GM12878 (cell line): ENCODE measurements around the gene SPCS3. TPM values are rescaled to one million over a fixed set of nuclear protein-coding genes. Genes with fewer than 3 reads are reported as not detected.

ENCODE experiments used
- ATAC-seq: fragments of 200-7000 bp; cut with Tn5 transposase; 3 replicates; pipeline ENCODE4 v1.9.1; 2020; ENCODE audit warnings: mild to moderate bottlenecking, moderate library complexity
- BruUV-seq: library from RNA; stranded (reverse); fragments of 400-500 nt; replicated peaks from 2 replicates; lab custom pipeline; 2021; lab: Mats Ljungman, UMichigan
- CTCF ChIA-PET: fragments of 300-600 bp; sonication (Branson Sonifier 250); formaldehyde crosslinking; extraction: SDS; loops from one replicate; lab custom pipeline; 2021; ENCODE audit warnings: inconsistent platforms; lab: Yijun Ruan, JAX
- POLR2A ChIA-PET: fragments of 350-600 bp; formaldehyde crosslinking; extraction: SDS; loops from one replicate; lab custom pipeline; 2021; ENCODE audit warnings: inconsistent platforms; lab: Charles Lee
- RAD21 ChIA-PET: fragments of 300-600 bp; sonication (Branson Sonifier 250); formaldehyde crosslinking; loops from one replicate; lab custom pipeline; 2023; ENCODE audit warnings: antibody characterized with exemption; ENCODE audit not compliant: unreplicated experiment; lab: Charles Lee
- SMC1A ChIA-PET: fragments of 300-600 bp; sonication (Branson Sonifier 250); formaldehyde crosslinking; loops from one replicate; lab custom pipeline; 2023; ENCODE audit not compliant: unreplicated experiment, uncharacterized antibody; lab: Charles Lee
- DNase-seq: peaks from one replicate; pipeline ENCODE4 v3.0.0-alpha.2; 2011; ENCODE audit warnings: low read depth, low spot score
- FAIRE-seq: peaks from 3 replicates; lab custom pipeline; 2011; peaks lifted over from hg19 to GRCh38; lab: Jason Lieb, UNC
- H2AFZ ChIP-seq: 2 replicates; pipeline ENCODE4 v1.6.0; 2011; ENCODE audit warnings: low read depth, low read length, control low read depth; ENCODE audit not compliant: control insufficient read depth
- H3K27ac ChIP-seq: 2 replicates; pipeline ENCODE4 v1.5.1; 2011; ENCODE audit warnings: control low read depth; ENCODE audit not compliant: control insufficient read depth, insufficient read depth
- H3K27me3 ChIP-seq, 2 experiments: replicated peaks in 1 of 2; 2 replicates each; pipeline versions ENCODE4 v1.6.0 to v1.6.1; 2011; ENCODE audit warnings: low read length in 1 of 2; ENCODE audit not compliant: control insufficient read depth in 2 of 2, insufficient read depth in 2 of 2
- H3K36me3 ChIP-seq, 2 experiments: 2 replicates each; pipeline ENCODE4 v1.5.1; 2011; ENCODE audit warnings: low read length in 1 of 2; ENCODE audit not compliant: control insufficient read depth in 2 of 2, insufficient read depth in 2 of 2
- H3K4me1 ChIP-seq: 2 replicates; pipeline ENCODE4 v1.6.1; 2011; ENCODE audit warnings: mild to moderate bottlenecking, low read length, moderate library complexity, mixed read lengths; ENCODE audit not compliant: control insufficient read depth, insufficient read depth
- H3K4me2 ChIP-seq: 2 replicates; pipeline ENCODE4 v1.6.0; 2011; ENCODE audit warnings: control low read depth; ENCODE audit not compliant: control insufficient read depth, insufficient read depth
- H3K4me3 ChIP-seq: fragments of 200-600 bp; sonication (generic); 2 replicates; pipeline ENCODE4 v1.5.1; 2016
- H3K79me2 ChIP-seq: 2 replicates; pipeline ENCODE4 v1.6.0; 2011; ENCODE audit warnings: low read length; ENCODE audit not compliant: control insufficient read depth, insufficient read depth
- H3K9ac ChIP-seq: 2 replicates; pipeline ENCODE4 v1.8.0; 2011; ENCODE audit warnings: low read length, control low read depth, mixed read lengths; ENCODE audit not compliant: control insufficient read depth, insufficient read depth
- H3K9me3 ChIP-seq: replicated peaks from 3 replicates; pipeline ENCODE4 v1.5.1; 2011; ENCODE audit warnings: mild to moderate bottlenecking, low read length; ENCODE audit not compliant: control insufficient read depth, insufficient read depth
- H4K20me1 ChIP-seq: 2 replicates; pipeline ENCODE4 v1.6.0; 2011; ENCODE audit not compliant: control insufficient read depth, insufficient read depth
- ASH2L ChIP-seq: fragments of 300-600, 200-600 bp; sonication (generic); IDR thresholded peaks from 2 replicates; pipeline ENCODE4 v1.6.1; 2017; ENCODE audit warnings: low read depth, mild to moderate bottlenecking, borderline replicate concordance
- BACH1 ChIP-seq: fragments of 450-650 bp; IDR thresholded peaks from 2 replicates; pipeline ENCODE4 v1.6.1; 2017; ENCODE audit warnings: mild to moderate bottlenecking, borderline replicate concordance
- CHD1 ChIP-seq: IDR thresholded peaks from 2 replicates; pipeline ENCODE4 v1.6.1; 2012; ENCODE audit warnings: low read depth, low read length, improper control_type of control experiment
- HDAC2 ChIP-seq: fragments of 200-600 bp; sonication (generic); IDR thresholded peaks from 2 replicates; pipeline ENCODE4 v1.6.1; 2017
- JUND ChIP-seq: IDR thresholded peaks from 2 replicates; pipeline ENCODE4 v1.6.1; 2012; ENCODE audit warnings: low read depth, mild to moderate bottlenecking, low read length, improper control_type of control experiment, moderate library complexity
- MTA2 ChIP-seq: fragments of 450-650 bp; IDR thresholded peaks from 2 replicates; pipeline ENCODE4 v1.6.1; 2016; ENCODE audit warnings: low read depth, mild to moderate bottlenecking, moderate library complexity
- NBN ChIP-seq: fragments of 450-650 bp; IDR thresholded peaks from 2 replicates; pipeline ENCODE4 v1.6.1; 2016
- NRF1 ChIP-seq: conservative IDR thresholded peaks from 2 replicates; pipeline ENCODE4 v1.6.1; 2011; ENCODE audit warnings: mild to moderate bottlenecking, low read depth, low read length, improper control_type of control experiment
- PAX8 ChIP-seq: fragments of 450-650 bp; IDR thresholded peaks from 2 replicates; pipeline ENCODE4 v1.6.1; 2017; ENCODE audit warnings: mild to moderate bottlenecking, moderate library complexity
- RELA ChIP-seq: fragments of 450-650 bp; IDR thresholded peaks from 2 replicates; pipeline ENCODE4 v1.8.0; 2014; ENCODE audit warnings: borderline replicate concordance; ENCODE audit not compliant: partially characterized antibody
- RUNX3 ChIP-seq: IDR thresholded peaks from 2 replicates; pipeline ENCODE4 v1.6.1; 2012; ENCODE audit warnings: low read length, inconsistent platforms
- SPI1 ChIP-seq: IDR thresholded peaks from 2 replicates; pipeline ENCODE4 v1.6.1; 2011; ENCODE audit warnings: low read depth, mild to moderate bottlenecking, low read length, moderate library complexity, borderline replicate concordance; ENCODE audit not compliant: insufficient read depth
- SRF ChIP-seq, 2 experiments: IDR thresholded peaks; 2 replicates each; pipeline ENCODE4 v1.6.1; 2011; ENCODE audit warnings: low read depth in 2 of 2, low read length in 2 of 2, mild to moderate bottlenecking in 1 of 2, moderate library complexity in 1 of 2
- WRNIP1 ChIP-seq: IDR thresholded peaks from 2 replicates; pipeline ENCODE4 v1.6.1; 2011; ENCODE audit warnings: low read depth, low read length, improper control_type of control experiment, borderline replicate concordance
- ZBTB4 ChIP-seq: fragments of 450-650 bp; formaldehyde crosslinking; IDR thresholded peaks from 2 replicates; pipeline ENCODE4 v1.4.0; 2022; ENCODE audit warnings: mild to moderate bottlenecking, moderate library complexity
- WGBS: methylation state at CpG from one replicate; pipeline ENCODE4 v1.1.6; 2016; ENCODE audit warnings: low lambda C conversion rate; ENCODE audit not compliant: insufficient replicate concordance, insufficient coverage; ENCODE audit errors: missing lambda C conversion rate; 5-methylcytosine and 5-hydroxymethylcytosine counted together
- in situ Hi-C: fragments of 300-500 bp; cut with MboI; formaldehyde crosslinking; loops from 9 replicates; pipeline ENCODE4 v1.14.3; 2018; ENCODE audit warnings: mixed read lengths
- intact Hi-C: fragments of 100-400 bp; cut with micrococcal nuclease; formaldehyde crosslinking; loops from one replicate; pipeline ENCODE4 v1.14.2; 2022; ENCODE audit not compliant: unreplicated experiment
- polyA plus RNA-seq, 11 experiments: library from polyadenylated mRNA; depleted of rRNA in 4 of 11; unstranded in 6 of 11; stranded (reverse) in 5 of 11; fragments of >200 nt; fragmentation: Nextera tagmentation in 4 of 11; fragmentation: Illumina TruSeq in 1 of 11; extraction: Ambion mirVana in 4 of 11; extraction: Trizol in 1 of 11; gene quantifications; 1 replicate in 1 of 11; 2 replicates in 10 of 11; pipeline versions ENCODE4 v1.2.1 to v1.2.3, GENCODE V29; 2011 to 2016; ENCODE audit warnings: inconsistent platforms in 2 of 11, missing spikeins in 2 of 11, low read depth in 1 of 11
- total RNA-seq, 4 experiments: library from RNA; depleted of rRNA in 3 of 4; stranded (reverse); fragments of >200 nt in 3 of 4; fragmentation: Illumina TruSeq in 1 of 4; extraction: Trizol in 1 of 4; gene quantifications; 2 replicates each; pipeline versions ENCODE4 v1.2.1 to v1.2.3, GENCODE V29; 2013 to 2021

The SPCS3 gene
- total and polyA plus RNA-seq, 10 of the 15 experiments (the other 5 are each of a cell fraction or from before 2014, with no cell fraction given) = 50.0 to 151 (median 76.4) TPM

GRCh38 chr4:176309772-176310171, 10.0 kb upstream of the SPCS3 start:
- Histone ChIP-seq H3K4me1 (peaks cover 17% of the 10 kb centered on the region), H3K27ac (no peak overlapping the region), H3K79me2 (no peaks in the 10 kb centered on the region), H2AFZ (no peak overlapping the region), H3K9ac (no peak overlapping the region), H4K20me1 (no peaks in the 10 kb centered on the region), H3K27me3 (no peaks in the 10 kb centered on the region), H3K9me3 (no peaks in the 10 kb centered on the region), H3K4me2 (0 out of 2 replicates have a peak overlapping the region, but pooled peaks have one; percentile 5), H3K4me3 (no peak overlapping the region), H3K36me3 (no peaks in the 10 kb centered on the region)
- intact Hi-C loops = no loop called here
- DNase-seq (no peak), ATAC-seq (peak; percentile 50), FAIRE-seq (no peak)
- ChIA-PET POLR2A (no interaction called here), RAD21 (no interaction called here), SMC1A (no interaction called here), CTCF (no interaction called here)
- TF ChIP-seq SPI1 = 0 out of 2 replicates have a peak, but pooled peaks have one; percentile 12
- no peak for TF ChIP-seq WRNIP1
- BruUV-seq = no TSS peak
- in situ Hi-C loops = loop anchor here (5.0 kb wide), 1 partner anchor 112 kb away; the partner anchor contains the start of gene SPATA4

- no peak for FAIRE-seq
- no peaks in the 10 kb centered on the region for H3K79me2 ChIP-seq
- intact Hi-C loops (no loop called here), in situ Hi-C loops (no loop called here)
- H3K27me3 ChIP-seq = no peaks in the 10 kb centered on the region
- BruUV-seq = no TSS peak
- ChIA-PET POLR2A (interaction anchor here (0.6 kb wide), 1 partner anchor 11 kb away, joined by 5 read pairs; no protein-coding TSS in a partner anchor), CTCF (interaction anchor here (1.2 kb wide), 1 partner anchor 23 kb away, joined by 3 read pairs; no protein-coding TSS in a partner anchor), SMC1A (interaction anchor here (6.3 kb wide), 1 partner anchor 12 kb away, joined by 23 read pairs; no protein-coding TSS in a partner anchor), RAD21 (interaction anchor here (0.6 kb wide), 1 partner anchor 319 kb away, joined by 3 read pairs; no protein-coding TSS in a partner anchor)
- H3K36me3 ChIP-seq = no peaks in the 10 kb centered on the region
- ATAC-seq = no peak
- no peak overlapping the region for H2AFZ ChIP-seq
- H3K27ac ChIP-seq = no peak overlapping the region
- no peaks in the 10 kb centered on the region for H4K20me1 ChIP-seq
- H3K9ac ChIP-seq = no peak overlapping the region
- peaks cover 8% of the 10 kb centered on the region; the same call in 1 of the 2 replicates for H3K4me1 ChIP-seq
- 78% methylated on average over 7 of the region's 7 CpGs for WGBS
- no peak overlapping the region for H3K4me3 ChIP-seq
- no peak overlapping the region for H3K4me2 ChIP-seq
- no peak for DNase-seq
- H3K9me3 ChIP-seq = no peaks in the 10 kb centered on the region
- TF ChIP-seq ASH2L = no peak
- TF ChIP-seq JUND = no peak
- no peak for TF ChIP-seq SRF (IDR thresholded peaks at IDR 0.05; ENCODE audit: low read depth in 2 of 2, low read length in 2 of 2)
- TF ChIP-seq CHD1 = no peak
- TF ChIP-seq HDAC2 = no peak
- TF ChIP-seq NRF1 = no peak
- no peak for TF ChIP-seq PAX8
- TF ChIP-seq SPI1 = no peak
- no peak for TF ChIP-seq RELA
- no peak for TF ChIP-seq NBN
- TF ChIP-seq RUNX3 = no peak
- no peak for TF ChIP-seq MTA2
- TF ChIP-seq ZBTB4 (CRISPR knock-in tag) = no peak
- no peak for TF ChIP-seq BACH1
These were observed 6.0 kb upstream of the SPCS3 start for GRCh38 chr4:176313596-176314336.
